ENCODE data around the gene ZBTB44.

Gene ZBTB44

DNA sequence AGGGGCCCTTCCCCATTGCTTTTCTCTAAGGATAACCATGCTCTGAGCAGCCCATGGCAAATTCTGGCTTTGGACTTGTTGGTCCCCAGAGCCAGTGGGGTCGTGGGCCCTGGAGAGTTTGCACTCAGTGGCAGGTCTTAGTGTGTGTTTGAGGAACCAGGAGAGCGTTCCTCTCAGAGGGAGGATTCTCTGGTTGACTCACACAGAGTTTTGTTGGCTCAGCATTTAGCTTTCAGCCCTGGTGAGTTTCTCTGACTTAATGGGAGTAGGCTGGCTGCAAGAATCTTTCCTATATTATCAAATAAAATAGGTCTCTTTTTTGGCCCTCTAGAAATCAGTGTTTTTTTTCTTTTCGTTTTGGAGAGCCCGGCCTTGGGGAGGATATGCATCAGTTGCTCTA lies 134.2 kb downstream of the ZBTB44 start:
- H3K4me3 ChIP-seq (ENCODE audit: low read depth, low read length): no peak overlapping the region

- no peak overlapping the region for H3K4me3 ChIP-seq (ENCODE audit: low read depth, low read length)
Measured at GRCh38 chr11:130179396-130180306, 135.1 kb downstream of the ZBTB44 start.

DNA sequence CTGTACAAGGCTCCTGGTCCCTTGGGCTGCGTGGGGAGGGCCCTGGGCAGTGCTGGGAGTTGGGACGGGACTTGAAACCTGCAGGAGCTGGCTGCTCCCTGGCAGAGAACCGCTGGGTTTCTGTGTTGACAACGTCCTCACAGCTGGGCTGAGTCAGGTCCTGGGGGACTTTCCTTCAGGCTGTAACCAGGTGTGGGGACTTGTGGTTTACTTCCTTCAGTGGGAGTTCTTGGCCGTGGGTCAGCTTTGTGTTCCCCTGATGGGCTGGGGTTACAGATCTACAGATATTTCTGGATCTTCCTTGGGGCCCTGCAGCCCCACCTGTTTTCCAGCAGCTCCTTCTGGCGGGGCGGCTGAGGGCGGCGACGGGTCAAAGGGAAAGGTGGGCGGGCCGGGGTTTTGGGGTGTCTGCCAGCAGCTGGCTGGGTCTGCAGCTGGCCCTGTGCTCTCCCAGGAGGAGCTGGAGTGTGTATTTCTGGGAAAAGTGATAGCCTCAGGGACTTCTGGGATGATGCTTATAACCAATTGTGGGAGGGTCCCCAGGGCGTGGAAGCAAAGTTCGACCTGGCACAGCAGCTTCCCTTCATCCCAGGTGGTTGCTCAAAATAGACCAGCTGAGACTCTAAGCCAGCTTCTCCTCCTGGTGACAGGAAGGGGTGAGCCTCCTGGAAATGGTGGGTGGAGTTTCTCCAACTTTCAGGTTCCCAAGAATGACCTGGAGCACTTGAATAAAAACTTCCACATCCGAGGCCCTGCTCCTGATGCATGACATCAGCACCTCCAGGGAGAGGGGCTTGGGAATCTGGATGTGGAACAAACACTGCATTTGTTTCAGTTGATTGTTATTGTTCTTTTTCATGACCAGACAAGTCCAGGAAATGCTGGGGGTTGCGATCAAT lies 136.0 kb downstream of the ZBTB44 start:
- H3K4me3 ChIP-seq (ENCODE audit: low read depth, low read length): no peak overlapping the region

DNA sequence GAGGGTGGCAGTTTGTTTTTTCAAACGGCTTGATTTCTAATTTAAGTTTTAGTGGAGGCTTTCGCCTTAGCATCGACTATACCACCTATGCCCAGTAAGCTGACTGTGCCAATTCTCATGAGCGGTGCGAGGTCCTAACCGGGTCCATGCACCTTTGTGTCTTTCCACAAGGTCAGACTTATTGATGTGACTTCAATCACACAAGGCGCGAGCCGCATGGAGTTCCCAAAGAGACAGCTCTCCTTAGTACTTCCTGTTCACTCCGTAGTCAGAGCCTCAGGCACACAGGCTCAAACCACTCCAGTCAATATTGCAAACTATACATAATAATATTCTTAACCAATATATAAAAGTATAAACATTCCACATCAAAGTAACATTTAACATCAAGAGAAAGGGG lies 136.9 kb downstream of the ZBTB44 start:
- no peak overlapping the region for H3K4me3 ChIP-seq (ENCODE audit: low read depth, low read length)
